ENCODE measurements around the gene TRPM2.

- TF ChIP-seq CTCF (conservative IDR thresholded peaks at IDR 0.05), result no peak
- TF ChIP-seq ZFX (IDR thresholded peaks at IDR 0.05), result no peak
Measured at GRCh38 chr21:44456915-44457736, 103.7 kb downstream of the TRPM2 start.

All from C4-2B (cell line).